Stimulated activated naive B cell treated with anti-CD40 and anti-IgM and Interleukin-4, amounts not matched to agents 10 μg/mL and 1 μg/mL and 100 μg/mL, for 72 hours (primary cell): ENCODE data around the gene ZNF516.

Experiments used
- ATAC-seq, 2 donors: fragments of 150-1000 bp; cut with Tn5 transposase; replicated peaks; 2 replicates each; pipeline ENCODE4 v1.10.0; 2021; ENCODE audit warnings: moderate library complexity in 1 of 2
- DNase-seq: peaks from one replicate; pipeline ENCODE4 v3.0.0; 2021
- H3K27ac Mint-ChIP-seq: one replicate; pipeline ENCODE4 v1.8.0; 2022; ENCODE audit warnings: mild to moderate bottlenecking, mixed read lengths
- H3K27me3 Mint-ChIP-seq, 2 donors: one replicate each; pipeline ENCODE4 v1.8.0; 2022; ENCODE audit warnings: mixed read lengths in 2 of 2
- H3K36me3 Mint-ChIP-seq, 2 donors: one replicate each; pipeline ENCODE4 v1.8.0; 2022; ENCODE audit warnings: mixed read lengths in 2 of 2, mild to moderate bottlenecking in 1 of 2
- H3K4me1 Mint-ChIP-seq, 2 donors: one replicate each; pipeline ENCODE4 v1.8.0; 2022; ENCODE audit warnings: mixed read lengths in 2 of 2, mild to moderate bottlenecking in 1 of 2
- H3K4me3 Mint-ChIP-seq, 2 donors: one replicate each; pipeline ENCODE4 v1.8.0; 2022; ENCODE audit warnings: mild to moderate bottlenecking in 2 of 2, mixed read lengths in 2 of 2, moderate library complexity in 1 of 2
- H3K9me3 Mint-ChIP-seq, 2 donors: one replicate each; pipeline ENCODE4 v1.8.0; 2022; ENCODE audit warnings: mixed read lengths in 2 of 2, mild to moderate bottlenecking in 1 of 2

Gene ZNF516

GRCh38 chr18:76364282-76365259 is 130.5 kb downstream of the ZNF516 start:
- Mint-ChIP-seq H3K36me3 (peaks cover 39% of the 10 kb centered on the region in 2 donors), H3K4me1 (peaks cover 10 to 19% of the 10 kb centered on the region in 2 donors), H3K4me3 (no peak overlapping the region), H3K27me3 (no peaks in the 10 kb centered on the region), H3K9me3 (no peaks in the 10 kb centered on the region), H3K27ac (no peak overlapping the region)
- ATAC-seq: peak; percentile 34 to 41
- no peak for DNase-seq

GRCh38 chr18:76363436-76364120 is 131.5 kb downstream of the ZNF516 start:
- H3K27me3 Mint-ChIP-seq: no peaks in the 10 kb centered on the region
- ATAC-seq (no peak), DNase-seq (no peak)
- H3K27ac Mint-ChIP-seq: peak overlapping the region; percentile 25
- peaks cover 8 to 19% of the 10 kb centered on the region in 2 donors for H3K4me1 Mint-ChIP-seq
- H3K36me3 Mint-ChIP-seq: peaks cover 40 to 44% of the 10 kb centered on the region in 2 donors
- no peaks in the 10 kb centered on the region for H3K9me3 Mint-ChIP-seq
- H3K4me3 Mint-ChIP-seq: no peak overlapping the region

GRCh38 chr18:76362676-76363075 is 132.4 kb downstream of the ZNF516 start:
- DNase-seq (no peak), ATAC-seq (no peak)
- Mint-ChIP-seq H3K9me3 (no peaks in the 10 kb centered on the region), H3K4me1 (peaks cover 8 to 19% of the 10 kb centered on the region in 2 donors), H3K36me3 (peaks cover 42 to 49% of the 10 kb centered on the region in 2 donors), H3K4me3 (no peak overlapping the region), H3K27ac (no peak overlapping the region), H3K27me3 (no peaks in the 10 kb centered on the region)

- Mint-ChIP-seq H3K27me3 (no peaks in the 10 kb centered on the region), H3K9me3 (no peaks in the 10 kb centered on the region), H3K4me3 (no peak overlapping the region), H3K36me3 (peaks cover 45 to 56% of the 10 kb centered on the region in 2 donors), H3K27ac (no peak overlapping the region), H3K4me1 (peaks cover 8 to 19% of the 10 kb centered on the region in 2 donors)
- ATAC-seq: no peak
- no peak for DNase-seq
These were observed 133.8 kb downstream of the ZNF516 start for GRCh38 chr18:76361219-76361618.

- H3K4me3 Mint-ChIP-seq: no peak overlapping the region
- ATAC-seq (no peak), DNase-seq (no peak)
- no peaks in the 10 kb centered on the region for H3K27me3 Mint-ChIP-seq
- H3K36me3 Mint-ChIP-seq: peaks cover 48 to 60% of the 10 kb centered on the region in 2 donors
- peaks cover 6 to 14% of the 10 kb centered on the region in 2 donors for H3K4me1 Mint-ChIP-seq
- no peak overlapping the region for H3K27ac Mint-ChIP-seq
- no peaks in the 10 kb centered on the region for H3K9me3 Mint-ChIP-seq
These were observed 135.1 kb downstream of the ZNF516 start for GRCh38 chr18:76359909-76360308.

- Mint-ChIP-seq H3K4me3 (no peak overlapping the region), H3K4me1 (peaks cover 4 to 7% of the 10 kb centered on the region in 2 donors), H3K9me3 (peaks cover 2 to 7% of the 10 kb centered on the region in 2 donors), H3K27me3 (no peaks in the 10 kb centered on the region), H3K36me3 (peaks cover 50 to 67% of the 10 kb centered on the region in 2 donors), H3K27ac (peak overlapping the region; percentile 80)
- DNase-seq (no peak), ATAC-seq (no peak)
These were observed 136.3 kb downstream of the ZNF516 start for GRCh38 chr18:76358774-76359173.

- Mint-ChIP-seq H3K27ac (no peak overlapping the region), H3K9me3 (peaks cover 8 to 11% of the 10 kb centered on the region in 2 donors), H3K4me3 (no peak overlapping the region), H3K27me3 (no peaks in the 10 kb centered on the region), H3K4me1 (no peaks in the 10 kb centered on the region), H3K36me3 (peaks cover 47 to 66% of the 10 kb centered on the region in 2 donors)
- DNase-seq: no peak
- no peak for ATAC-seq
These were observed 137.3 kb downstream of the ZNF516 start for GRCh38 chr18:76357585-76358260.

GRCh38 chr18:76357174-76357573 is 137.9 kb downstream of the ZNF516 start:
- no peak overlapping the region for H3K27ac Mint-ChIP-seq
- H3K27me3 Mint-ChIP-seq: no peaks in the 10 kb centered on the region
- no peak for DNase-seq
- peaks cover 47 to 63% of the 10 kb centered on the region in 2 donors for H3K36me3 Mint-ChIP-seq
- no peak for ATAC-seq
- H3K4me3 Mint-ChIP-seq: no peak overlapping the region
- H3K9me3 Mint-ChIP-seq: peaks cover 8 to 11% of the 10 kb centered on the region in 2 donors
- H3K4me1 Mint-ChIP-seq: no peaks in the 10 kb centered on the region

GRCh38 chr18:76356666-76357065 is 138.4 kb downstream of the ZNF516 start:
- Mint-ChIP-seq H3K4me1 (peaks cover 0 to 2% of the 10 kb centered on the region in 2 donors), H3K9me3 (peaks cover 8 to 11% of the 10 kb centered on the region in 2 donors), H3K4me3 (no peak overlapping the region), H3K27me3 (no peaks in the 10 kb centered on the region), H3K36me3 (peaks cover 45 to 58% of the 10 kb centered on the region in 2 donors), H3K27ac (no peak overlapping the region)
- ATAC-seq (no peak), DNase-seq (no peak)

GRCh38 chr18:76354348-76354747 is 140.7 kb downstream of the ZNF516 start:
- no peak overlapping the region for H3K4me3 Mint-ChIP-seq
- no peak for ATAC-seq
- H3K27ac Mint-ChIP-seq: no peak overlapping the region
- H3K36me3 Mint-ChIP-seq: peaks cover 40 to 51% of the 10 kb centered on the region in 2 donors
- peaks cover 8 to 11% of the 10 kb centered on the region in 2 donors for H3K9me3 Mint-ChIP-seq
- no peak for DNase-seq
- peaks cover 0 to 2% of the 10 kb centered on the region in 2 donors for H3K27me3 Mint-ChIP-seq
- H3K4me1 Mint-ChIP-seq: peaks cover 3 to 4% of the 10 kb centered on the region in 2 donors

- Mint-ChIP-seq H3K4me3 (no peak overlapping the region), H3K4me1 (peaks cover 10 to 11% of the 10 kb centered on the region in 2 donors), H3K27me3 (peaks cover 0 to 8% of the 10 kb centered on the region in 2 donors), H3K36me3 (peaks cover 37 to 45% of the 10 kb centered on the region in 2 donors), H3K27ac (no peak overlapping the region), H3K9me3 (peaks cover 8 to 11% of the 10 kb centered on the region in 2 donors)
- DNase-seq (no peak), ATAC-seq (no peak)
These were observed 141.5 kb downstream of the ZNF516 start for GRCh38 chr18:76353500-76353899.

- ATAC-seq (no peak), DNase-seq (no peak)
- Mint-ChIP-seq H3K27me3 (peaks cover 3 to 11% of the 10 kb centered on the region in 2 donors), H3K4me3 (no peak overlapping the region), H3K36me3 (peaks cover 37 to 43% of the 10 kb centered on the region in 2 donors), H3K4me1 (peaks cover 10 to 11% of the 10 kb centered on the region in 2 donors), H3K27ac (no peak overlapping the region), H3K9me3 (peaks cover 8 to 11% of the 10 kb centered on the region in 2 donors)
These were observed 142.0 kb downstream of the ZNF516 start for GRCh38 chr18:76353046-76353445.

GRCh38 chr18:76351961-76352581 is 143.0 kb downstream of the ZNF516 start:
- peaks cover 8 to 11% of the 10 kb centered on the region in 2 donors for H3K9me3 Mint-ChIP-seq
- H3K4me1 Mint-ChIP-seq: peaks cover 10 to 11% of the 10 kb centered on the region in 2 donors
- no peak overlapping the region for H3K27ac Mint-ChIP-seq
- ATAC-seq: no peak
- H3K36me3 Mint-ChIP-seq: peaks cover 32 to 36% of the 10 kb centered on the region in 2 donors
- H3K4me3 Mint-ChIP-seq: no peak overlapping the region
- H3K27me3 Mint-ChIP-seq: peaks cover 4 to 13% of the 10 kb centered on the region in 2 donors
- no peak for DNase-seq
